Tibial nerve (tissue), 3 donors: ENCODE results near the gene PARD3B.

ENCODE experiments used
- POLR2A ChIP-seq, 2 donors: fragments of 450-650 bp; IDR thresholded peaks; one replicate each; pipeline ENCODE4 v1.6.1; 2017; ENCODE audit warnings: antibody characterized with exemption in 2 of 2, mild to moderate bottlenecking in 2 of 2, moderate library complexity in 2 of 2
- TF ChIP-seq, protein P1 (sequence below), 5 experiments: fragments of 200-600 bp in 3 of 5; fragments of 450-650 bp in 2 of 5; sonication (generic) in 3 of 5; IDR thresholded peaks; one replicate each; pipeline ENCODE4 v1.5.1; 2016 to 2019; ENCODE audit warnings: antibody characterized with exemption in 5 of 5, mild to moderate bottlenecking in 3 of 5, moderate library complexity in 2 of 5

DNA sequence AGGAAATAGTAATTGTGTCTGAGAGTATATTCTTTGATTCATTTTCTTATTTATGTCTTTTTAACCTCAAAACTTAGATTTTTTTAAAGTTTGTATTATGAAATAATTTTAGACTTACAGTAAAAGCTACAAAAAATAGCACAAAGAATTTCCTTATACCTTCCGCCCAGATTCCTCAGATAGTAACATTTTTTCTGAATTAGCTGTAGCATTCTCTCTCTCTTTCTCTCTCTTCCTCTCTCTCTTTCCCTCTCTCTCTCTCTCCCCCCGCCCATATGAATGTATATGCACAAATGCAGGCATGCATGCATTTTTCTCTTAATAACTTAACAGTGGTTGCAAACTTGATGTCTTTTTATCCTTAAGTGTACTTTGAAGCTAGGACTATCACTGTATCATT lies 776.0 kb downstream of the PARD3B start:
- TF ChIP-seq, protein P1, sequence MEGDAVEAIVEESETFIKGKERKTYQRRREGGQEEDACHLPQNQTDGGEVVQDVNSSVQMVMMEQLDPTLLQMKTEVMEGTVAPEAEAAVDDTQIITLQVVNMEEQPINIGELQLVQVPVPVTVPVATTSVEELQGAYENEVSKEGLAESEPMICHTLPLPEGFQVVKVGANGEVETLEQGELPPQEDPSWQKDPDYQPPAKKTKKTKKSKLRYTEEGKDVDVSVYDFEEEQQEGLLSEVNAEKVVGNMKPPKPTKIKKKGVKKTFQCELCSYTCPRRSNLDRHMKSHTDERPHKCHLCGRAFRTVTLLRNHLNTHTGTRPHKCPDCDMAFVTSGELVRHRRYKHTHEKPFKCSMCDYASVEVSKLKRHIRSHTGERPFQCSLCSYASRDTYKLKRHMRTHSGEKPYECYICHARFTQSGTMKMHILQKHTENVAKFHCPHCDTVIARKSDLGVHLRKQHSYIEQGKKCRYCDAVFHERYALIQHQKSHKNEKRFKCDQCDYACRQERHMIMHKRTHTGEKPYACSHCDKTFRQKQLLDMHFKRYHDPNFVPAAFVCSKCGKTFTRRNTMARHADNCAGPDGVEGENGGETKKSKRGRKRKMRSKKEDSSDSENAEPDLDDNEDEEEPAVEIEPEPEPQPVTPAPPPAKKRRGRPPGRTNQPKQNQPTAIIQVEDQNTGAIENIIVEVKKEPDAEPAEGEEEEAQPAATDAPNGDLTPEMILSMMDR (IDR thresholded peaks at IDR 0.05) = no peak
- no peak for TF ChIP-seq POLR2A (IDR thresholded peaks at IDR 0.05)
